ENCODE data around the gene CDHR5.

- no peak for TF ChIP-seq CTCF (IDR thresholded peaks at IDR 0.05; ENCODE audit: insufficient read depth, low read length, poor library complexity, severe bottlenecking)
- no peak for TF ChIP-seq EZH2phosphoT487 (conservative IDR thresholded peaks at IDR 0.05; ENCODE audit: low read length)
Observed at GRCh38 chr11:612201-612960, 12.4 kb downstream of the CDHR5 start.

All from SU-DHL-6 (cell line).